ENCODE measurements around the gene EFHC2.
"Not testable (repeated sequence)": the region's sequence is repeated elsewhere in the genome, so short reads cannot be mapped to it uniquely, and the experiment has no call there.

Gene EFHC2

GRCh38 chrX:44227991-44228390, 115.5 kb downstream of the EFHC2 start:
- DNase-seq, result no peak

- no peak for DNase-seq
Observed at GRCh38 chrX:44225667-44226066, 117.8 kb downstream of the EFHC2 start.

GRCh38 chrX:44224760-44225159, 118.7 kb downstream of the EFHC2 start:
- no peak for DNase-seq

GRCh38 chrX:44223150-44223549, 120.3 kb downstream of the EFHC2 start:
- no peak for DNase-seq

- DNase-seq, result no peak
Observed at GRCh38 chrX:44218465-44218864, 125.0 kb downstream of the EFHC2 start.

- no peak for DNase-seq
Observed at GRCh38 chrX:44216171-44216570, 127.3 kb downstream of the EFHC2 start.

- no peak for DNase-seq
Observed at GRCh38 chrX:44203791-44204190, 139.7 kb downstream of the EFHC2 start.

GRCh38 chrX:44202596-44202995, 140.9 kb downstream of the EFHC2 start:
- no peak for DNase-seq

- DNase-seq, result no peak
Observed at GRCh38 chrX:44189116-44189515, 154.4 kb downstream of the EFHC2 start.

GRCh38 chrX:44187915-44188314, 155.6 kb downstream of the EFHC2 start:
- not testable (repeated sequence) for DNase-seq

- no peak for DNase-seq
Observed at GRCh38 chrX:44183329-44183728, 160.1 kb downstream of the EFHC2 start.

- DNase-seq, result no peak
Observed at GRCh38 chrX:44178274-44179053, 165.0 kb downstream of the EFHC2 start.

- DNase-seq, result no peak
Observed at GRCh38 chrX:44175455-44175854, 168.0 kb downstream of the EFHC2 start.

- DNase-seq, result no peak
Observed at GRCh38 chrX:44174061-44174460, 169.4 kb downstream of the EFHC2 start.

GRCh38 chrX:44173219-44173618, 170.3 kb downstream of the EFHC2 start:
- no peak for DNase-seq

- no peak for DNase-seq
Observed at GRCh38 chrX:44167116-44167515, 176.4 kb downstream of the EFHC2 start.

- no peak for DNase-seq
Observed at GRCh38 chrX:44162964-44163475, 180.5 kb downstream of the EFHC2 start.

GRCh38 chrX:44157858-44158257, 185.6 kb downstream of the EFHC2 start:
- DNase-seq, result no peak

- no peak for DNase-seq
Observed at GRCh38 chrX:44157283-44157682, 186.2 kb downstream of the EFHC2 start.

- no peak for DNase-seq
Observed at GRCh38 chrX:44156726-44157125, 186.7 kb downstream of the EFHC2 start.

- no peak for DNase-seq
Observed at GRCh38 chrX:44155126-44155525, 188.3 kb downstream of the EFHC2 start.

GRCh38 chrX:44152852-44153251, 190.6 kb downstream of the EFHC2 start:
- DNase-seq, result no peak

GRCh38 chrX:44147130-44147529, 196.3 kb downstream of the EFHC2 start:
- DNase-seq, result no peak

- no peak for DNase-seq
Observed at GRCh38 chrX:44144177-44144945, 199.1 kb downstream of the EFHC2 start.
